GM19397 (cell line): ENCODE results near the gene MTRF1.
"Not testable (repeated sequence)": the region's sequence is repeated elsewhere in the genome, so short reads cannot be mapped to it uniquely, and the experiment has no call there.

Experiments used
- ATAC-seq: cut with Tn5 transposase; IDR thresholded peaks from one replicate; pipeline ENCODE4 v1.9.1; 2021; ENCODE audit warnings: mild to moderate bottlenecking, moderate library complexity; ENCODE audit not compliant: unreplicated experiment

The MTRF1 gene

DNA sequence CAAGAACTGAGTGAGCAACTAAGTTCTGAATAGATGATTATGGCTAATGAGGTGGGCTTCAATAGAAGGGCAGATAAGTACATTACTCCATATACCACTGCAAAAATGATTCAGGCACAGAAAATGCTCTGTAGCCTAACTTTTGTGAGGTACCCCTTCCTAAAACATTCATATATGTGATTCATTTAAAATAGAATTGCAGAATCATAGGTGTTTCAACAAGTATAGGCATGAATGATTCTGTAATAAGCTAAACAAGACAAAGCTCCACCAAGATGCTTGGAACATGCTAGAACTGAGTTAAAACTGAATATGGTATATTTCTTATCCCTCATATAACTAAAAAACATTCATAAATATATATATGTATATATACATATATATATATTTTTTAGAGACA is 81.1 kb downstream of the MTRF1 start:
- ATAC-seq: no peak

DNA sequence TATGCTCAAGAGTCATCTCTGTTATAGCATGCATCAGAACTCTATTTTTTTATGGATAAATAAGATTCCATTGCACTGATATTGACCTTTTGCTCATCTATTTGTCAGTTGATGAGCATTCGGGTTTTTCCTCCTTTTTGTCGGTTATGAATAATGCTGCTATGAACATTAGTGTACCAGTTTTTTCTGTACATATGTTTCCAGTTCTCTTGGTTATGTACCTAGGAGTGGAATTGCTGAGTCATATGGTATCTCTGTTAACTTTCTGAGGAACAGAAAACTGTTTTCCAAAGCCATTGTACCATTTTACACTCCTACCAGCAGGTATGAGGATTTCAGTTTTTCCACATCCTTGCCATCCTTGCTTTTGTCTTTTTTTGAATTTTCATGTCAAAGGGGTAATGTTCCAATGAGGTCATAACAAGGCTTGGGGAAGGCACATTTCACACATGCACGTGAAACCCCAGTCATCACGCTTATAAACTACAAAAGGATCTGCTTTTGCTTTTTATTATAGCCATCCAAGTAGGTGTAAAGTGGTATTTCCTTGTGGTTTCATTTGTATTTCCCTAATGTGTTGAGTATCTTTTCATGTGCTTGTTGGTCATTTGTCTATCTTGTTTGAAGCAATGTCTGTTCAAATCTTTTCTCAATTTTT is 83.7 kb downstream of the MTRF1 start:
- no peak for ATAC-seq

- ATAC-seq: no peak
These were observed 85.3 kb downstream of the MTRF1 start for GRCh38 chr13:41178040-41178439.

GRCh38 chr13:41177616-41178015 is 85.8 kb downstream of the MTRF1 start:
- no peak for ATAC-seq

- not testable (repeated sequence) for ATAC-seq
These were observed 87.8 kb downstream of the MTRF1 start for GRCh38 chr13:41175576-41175975.
